NCI-H510A (cell line): ENCODE results near the gene PGR.

Experiments used
- DNase-seq: peaks from one replicate; lab custom pipeline; 2025; lab: John Stamatoyannopoulos, UW

Gene PGR

DNA sequence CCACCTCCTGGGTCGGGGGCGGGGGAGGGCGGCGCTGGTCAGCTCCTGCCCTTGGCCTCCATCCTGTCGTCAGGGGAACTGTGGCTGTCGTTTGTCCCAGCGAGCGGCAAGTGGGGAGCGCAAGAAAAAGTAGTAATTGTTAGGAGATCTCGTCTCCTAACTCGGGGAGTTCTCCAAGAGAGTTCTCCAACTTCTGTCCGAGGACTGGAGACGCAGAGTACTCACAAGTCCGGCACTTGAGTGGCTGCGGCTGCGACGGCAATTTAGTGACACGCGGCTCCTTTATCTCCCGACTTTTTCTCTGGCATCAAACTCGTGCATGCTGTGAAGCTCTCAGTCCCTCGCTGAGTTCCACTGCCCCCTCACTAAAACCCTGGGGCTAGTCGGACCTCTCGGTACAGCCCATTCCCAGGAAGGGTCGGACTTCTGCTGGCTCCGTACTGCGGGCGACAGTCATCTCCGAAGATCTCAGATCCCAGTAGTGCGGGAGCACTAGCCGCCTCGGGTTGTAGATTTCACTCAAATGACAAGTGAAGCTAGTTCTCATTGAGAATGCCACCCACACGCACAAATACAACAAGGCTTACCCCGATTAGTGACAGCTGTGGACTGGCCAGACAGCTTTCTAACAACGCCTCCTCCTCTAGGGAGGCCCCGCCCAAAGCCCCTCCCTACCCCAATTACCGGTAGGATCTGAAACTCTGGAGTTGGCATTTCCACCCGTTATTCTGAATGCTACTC is at the start of gene PGR:
Gene PGR, minus strand, starts transcription at position 611 of the 741 bp plus-strand sequence. CDS start 743 bp downstream, outside the sequence.
- no peak for DNase-seq

DNA sequence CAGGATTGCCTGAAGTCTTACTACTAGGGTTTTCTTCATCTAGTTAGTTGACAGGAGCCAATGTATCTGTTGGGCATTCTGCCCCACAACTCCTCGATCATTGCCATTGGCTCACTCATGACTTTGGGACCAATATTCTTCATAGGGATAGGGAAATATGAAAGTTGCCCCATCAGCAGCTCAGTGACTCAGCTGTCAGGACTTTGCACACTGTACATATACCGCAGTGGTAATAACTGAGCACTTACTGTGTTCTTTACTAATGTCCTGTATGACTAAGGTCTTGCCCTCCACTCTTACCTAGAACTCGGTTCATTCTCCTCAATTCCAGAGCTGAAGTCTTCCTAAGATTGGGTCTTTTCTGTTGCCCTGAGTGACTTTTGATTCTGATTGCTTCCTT is 46.8 kb upstream of the PGR start:
- no peak for DNase-seq

DNA sequence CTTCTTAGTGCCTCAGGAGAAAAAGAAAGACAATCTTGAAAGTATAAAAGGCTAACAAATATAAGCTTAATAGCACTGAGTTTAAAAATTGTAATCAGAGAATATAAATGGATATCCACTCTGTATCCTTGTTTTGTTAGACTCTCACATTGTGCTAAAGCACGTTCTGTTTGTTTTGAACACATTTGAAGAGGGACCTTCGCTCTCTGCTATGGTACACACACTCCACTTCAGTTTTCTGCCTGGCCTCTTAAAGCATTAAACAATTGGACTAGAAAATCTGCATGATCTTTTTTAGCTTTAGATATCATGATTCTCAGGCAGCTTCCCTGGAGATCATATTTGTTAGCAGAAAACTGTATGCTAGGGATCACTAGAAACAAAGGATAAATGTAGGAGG is 40.3 kb upstream of the PGR start:
- DNase-seq, result no peak

DNA sequence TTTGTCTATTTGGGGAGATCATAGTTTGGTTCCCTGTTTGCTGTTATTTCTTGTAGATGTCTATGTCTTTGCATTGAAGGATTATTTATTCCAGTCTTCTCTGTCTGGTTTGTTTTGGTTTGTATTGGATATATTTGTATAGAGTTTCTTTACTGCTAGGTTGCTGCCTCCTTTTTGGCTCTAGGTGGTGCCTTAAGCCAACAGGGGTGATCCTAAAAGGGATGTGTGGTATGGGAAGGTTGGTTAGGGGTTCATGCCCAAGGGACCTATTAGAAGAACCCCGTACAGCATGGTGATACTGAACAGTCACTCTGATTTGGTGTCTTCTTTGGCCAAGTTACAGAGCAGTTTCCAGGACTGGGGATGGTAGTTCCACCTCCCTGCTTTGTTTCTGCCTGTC is 36.4 kb upstream of the PGR start:
- no peak for DNase-seq

DNA sequence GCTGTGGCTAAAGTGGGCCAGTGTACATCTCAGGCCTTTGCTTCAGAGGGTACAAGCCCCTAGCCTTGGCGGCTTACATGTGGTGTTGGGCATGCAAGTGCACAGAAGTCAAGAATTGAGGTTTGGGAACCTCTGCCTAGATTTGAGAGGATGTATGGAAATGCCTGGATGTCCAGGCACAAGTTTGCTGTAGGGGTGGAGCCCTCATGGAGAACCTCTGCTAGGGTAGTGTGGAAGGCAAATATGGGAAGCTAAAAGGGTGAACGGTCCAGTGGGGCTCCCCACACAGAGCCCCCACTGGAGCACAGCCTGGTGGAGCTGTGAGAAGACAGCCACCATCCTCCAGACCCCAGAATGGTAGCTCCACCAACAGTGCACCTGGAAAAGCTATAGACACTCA is 28.5 kb upstream of the PGR start:
- no peak for DNase-seq

DNA sequence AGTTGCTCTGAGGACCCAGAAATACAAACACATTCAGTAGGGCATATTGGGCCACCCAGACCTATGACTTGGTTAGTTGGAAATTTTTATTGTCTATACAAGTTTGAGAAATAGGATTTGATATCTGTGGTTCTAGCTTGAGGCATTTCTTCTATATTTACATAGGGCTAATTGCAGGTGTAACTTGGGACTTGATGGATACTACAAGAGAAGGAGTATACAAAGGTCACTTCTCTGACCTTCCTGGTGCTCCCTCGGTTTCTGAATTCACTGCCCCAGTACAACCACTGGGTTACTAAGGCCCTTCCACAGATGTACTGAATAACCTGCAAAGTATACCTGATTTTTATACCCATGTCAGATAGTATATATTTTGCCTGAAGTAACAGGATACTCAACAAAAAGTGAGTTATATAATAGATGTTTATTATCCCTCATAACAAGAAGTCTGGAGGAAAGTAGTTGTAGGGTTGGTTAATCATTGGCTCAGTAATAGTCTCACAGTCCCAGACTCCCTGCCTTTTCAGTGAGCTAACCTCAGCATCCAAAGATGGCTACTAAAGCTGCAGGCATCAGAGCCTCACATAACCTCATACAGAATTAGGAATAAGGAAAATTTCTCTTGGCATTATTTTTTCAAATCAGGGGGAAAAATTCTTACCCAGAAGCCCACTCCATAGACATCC is 8.8 kb upstream of the PGR start:
- no peak for DNase-seq

DNA sequence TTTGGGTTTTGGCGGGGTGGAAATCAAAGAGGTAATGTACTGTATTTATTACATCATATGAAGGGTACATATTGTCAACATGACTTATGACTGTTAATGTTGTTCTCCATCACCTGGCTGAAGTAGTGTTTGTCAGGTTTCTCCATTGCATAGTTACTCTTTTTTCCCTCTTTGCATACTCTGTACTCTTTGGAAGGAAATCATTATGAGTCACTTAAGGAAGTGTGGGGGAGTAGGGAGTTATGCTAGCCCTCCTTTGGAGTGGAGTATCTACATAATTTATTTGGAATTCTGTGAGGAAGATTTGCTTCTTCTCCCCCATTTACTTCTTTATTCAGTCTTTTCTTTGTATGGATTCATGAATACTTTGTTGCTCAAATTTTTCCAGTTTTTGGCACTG is 3.6 kb upstream of the PGR start:
- DNase-seq, result no peak

DNA sequence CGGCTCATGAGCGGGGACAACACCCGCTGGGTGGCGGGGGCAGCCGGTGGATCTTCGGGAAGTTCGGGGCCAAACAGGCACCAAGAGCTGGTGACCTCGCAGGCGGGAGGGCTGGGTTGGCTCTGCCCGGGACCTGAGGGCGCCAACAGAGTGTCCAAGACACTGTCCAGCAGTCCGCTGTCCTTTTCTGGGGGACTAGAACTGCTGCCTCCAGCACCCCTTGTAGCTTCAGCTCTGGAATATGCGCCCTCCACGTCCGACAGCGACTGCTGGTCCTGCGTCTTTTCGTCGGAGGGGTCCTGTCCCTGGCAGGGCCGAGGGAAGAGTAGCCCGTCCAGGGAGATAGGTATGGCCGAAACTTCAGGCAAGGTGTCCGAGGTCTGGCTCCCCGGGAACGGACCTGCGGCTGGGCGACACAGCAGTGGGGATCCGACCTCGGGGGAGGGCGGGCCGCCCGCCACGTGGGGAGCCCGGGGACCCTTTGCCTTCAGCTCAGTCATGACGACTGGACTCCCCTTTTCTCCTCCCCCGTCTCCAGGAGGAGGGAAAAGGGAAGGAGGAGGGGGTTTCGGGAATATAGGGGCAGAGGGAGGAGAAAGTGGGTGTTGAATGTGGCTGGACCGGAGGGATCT is 926 bp downstream of the PGR start:
- no peak for DNase-seq

DNA sequence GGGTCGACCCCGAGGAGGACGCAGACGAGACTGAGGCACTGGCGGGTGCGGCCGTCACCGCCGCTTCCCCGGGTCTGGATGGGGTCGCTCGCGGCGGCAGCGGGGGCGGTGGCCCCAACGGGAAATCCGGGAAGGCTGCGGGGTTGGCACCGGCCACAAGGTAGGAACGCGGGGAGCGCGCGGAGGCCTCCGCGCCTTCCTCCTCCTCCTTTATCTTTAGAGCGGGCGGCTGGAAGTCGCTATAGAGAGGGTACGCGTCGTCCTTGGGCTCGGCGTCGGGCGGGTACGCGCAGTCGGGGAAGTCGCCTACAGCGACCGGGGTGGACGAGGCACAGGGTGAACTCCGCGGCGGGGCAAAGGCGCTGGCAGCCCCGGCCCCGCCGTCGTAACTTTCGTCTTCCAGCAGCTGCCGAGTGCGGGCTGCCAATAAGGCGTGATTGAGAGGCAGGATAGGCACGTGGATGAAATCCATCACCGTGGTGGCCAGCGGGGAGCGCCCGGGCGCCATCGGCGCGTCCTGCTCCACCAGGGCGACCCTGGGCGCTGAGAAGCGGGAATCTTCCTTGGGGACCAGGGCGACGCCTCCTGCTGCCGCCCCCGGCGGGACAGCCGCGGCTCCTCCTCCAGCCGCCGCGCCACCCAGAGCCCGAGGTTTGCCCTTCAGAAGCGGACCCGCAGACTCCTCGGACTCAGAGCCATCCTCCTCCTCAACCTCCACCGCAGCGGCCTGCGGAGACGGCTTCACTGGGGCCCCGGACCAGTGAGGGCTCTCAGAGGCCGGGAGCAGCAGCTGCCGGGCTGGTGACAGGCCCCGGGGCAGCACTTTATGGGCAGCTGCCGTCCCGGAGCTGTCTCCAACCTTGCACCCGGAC is 1.7 kb downstream of the PGR start:
- DNase-seq, result no peak

DNA sequence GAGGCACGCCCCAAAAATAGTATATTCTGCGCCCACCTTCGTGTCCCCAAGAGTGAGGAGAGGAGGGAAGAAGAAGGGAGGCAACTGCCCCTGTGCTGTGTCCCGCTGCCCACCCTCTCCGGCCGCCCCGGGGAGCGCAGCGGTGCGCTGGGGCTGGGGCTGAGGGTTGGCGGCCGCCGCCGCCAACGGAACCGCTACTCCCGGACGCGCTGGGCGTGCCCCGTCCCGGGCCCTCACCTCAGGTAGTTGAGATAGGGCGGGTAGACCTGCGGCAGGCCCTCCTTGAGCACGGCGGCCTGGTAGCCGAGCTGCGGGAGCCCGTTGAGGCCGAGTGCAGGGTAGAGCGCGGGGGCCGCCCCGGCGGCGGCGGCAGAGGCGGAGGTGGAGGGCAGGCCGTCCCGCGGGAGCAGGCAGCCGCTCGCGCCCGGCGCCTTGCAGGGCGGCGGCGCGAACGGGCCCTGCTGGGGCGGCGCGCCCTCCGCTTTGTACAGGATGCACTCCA is 2.4 kb downstream of the PGR start:
- DNase-seq, result no peak

DNA sequence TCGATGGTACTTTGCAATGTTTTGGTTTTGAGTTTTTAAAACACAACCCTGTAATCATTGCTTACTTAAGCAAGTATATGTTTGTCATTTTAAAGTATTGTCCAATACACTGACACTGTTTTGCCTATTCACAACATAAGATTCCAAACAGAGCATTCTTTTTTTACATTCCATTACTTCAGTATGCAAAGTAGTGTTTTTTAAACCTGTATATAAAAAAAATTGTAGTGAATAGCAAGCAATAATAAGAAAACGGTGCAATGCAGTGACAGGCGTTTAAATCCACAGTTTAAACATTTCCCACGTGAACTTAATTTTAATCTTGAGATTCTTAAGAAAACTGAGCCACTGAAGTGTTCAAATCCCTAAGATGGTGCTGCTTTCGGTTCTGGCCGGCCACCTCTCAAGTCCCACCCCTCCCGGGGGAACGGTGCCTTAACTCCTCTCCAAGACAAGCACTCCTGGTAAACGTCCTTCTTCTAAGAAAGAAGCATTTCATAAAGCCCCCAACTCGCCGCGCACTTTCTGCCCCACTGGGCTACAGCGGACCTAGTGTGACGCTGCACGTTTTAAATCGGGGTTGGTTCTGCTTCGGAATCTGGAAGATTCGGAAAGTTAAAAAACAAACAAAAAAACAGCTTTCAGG is 2.9 kb downstream of the PGR start:
- no peak for DNase-seq

DNA sequence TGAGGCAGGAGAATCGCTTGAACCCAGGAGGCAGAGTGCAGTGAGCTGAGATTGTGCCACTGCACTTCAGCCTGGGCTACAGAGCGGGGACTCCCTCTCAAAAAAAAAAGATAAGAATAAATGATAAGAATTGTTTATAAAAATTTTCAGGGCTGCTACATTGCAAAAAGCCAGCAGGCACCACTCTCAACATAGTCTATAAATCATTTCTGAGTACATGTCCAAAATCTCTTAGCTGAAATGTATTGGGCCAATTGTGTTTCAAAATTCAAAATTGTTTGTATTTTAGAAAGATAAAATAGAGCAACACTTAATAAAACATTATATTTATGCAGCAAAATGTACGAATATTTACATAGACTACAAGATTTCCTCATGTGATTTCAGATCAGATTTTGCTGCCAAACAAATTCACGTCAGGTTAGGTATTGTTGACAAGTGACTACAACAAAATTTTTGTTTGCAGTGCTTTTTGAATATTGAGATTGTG is 13.9 kb downstream of the PGR start:
- no peak for DNase-seq

DNA sequence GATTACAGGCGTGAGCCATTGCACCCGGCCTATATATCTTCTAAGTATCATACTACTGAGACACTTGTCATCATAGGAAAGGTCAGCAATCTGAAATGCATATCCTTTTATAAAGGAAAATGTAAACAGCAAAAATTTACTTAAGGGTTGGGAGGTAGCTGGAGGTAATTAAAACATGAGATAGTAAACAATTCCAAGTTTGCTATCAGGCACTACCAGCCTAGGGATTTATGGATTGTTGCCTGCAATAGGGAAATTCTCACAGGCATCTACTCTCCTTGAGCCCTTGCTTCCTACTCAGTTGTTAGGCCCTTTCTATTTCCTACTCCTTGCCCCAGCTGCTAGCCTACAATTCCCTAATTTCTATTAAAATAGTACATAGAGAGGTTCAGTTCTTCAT is 16.1 kb downstream of the PGR start:
- no peak for DNase-seq

DNA sequence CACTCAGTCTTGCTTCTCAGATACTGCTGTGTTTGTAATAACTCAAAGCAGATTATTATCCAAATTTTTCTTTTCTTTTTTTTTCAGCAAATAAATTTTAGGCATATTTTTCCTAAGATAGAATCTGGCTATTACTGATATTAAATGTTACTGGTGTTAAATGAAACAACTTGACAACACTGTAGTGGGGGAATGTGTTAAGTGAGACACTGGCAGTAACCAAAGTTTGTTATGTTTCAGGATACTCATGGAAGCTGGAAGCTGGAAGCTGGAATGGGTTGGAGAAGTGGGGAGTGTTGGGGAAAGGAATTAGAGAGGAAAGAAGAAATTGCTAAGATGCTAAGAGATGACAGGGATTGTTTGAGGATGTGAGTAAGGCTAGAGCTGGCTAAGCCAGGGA is 24.9 kb downstream of the PGR start:
- DNase-seq, result no peak

DNA sequence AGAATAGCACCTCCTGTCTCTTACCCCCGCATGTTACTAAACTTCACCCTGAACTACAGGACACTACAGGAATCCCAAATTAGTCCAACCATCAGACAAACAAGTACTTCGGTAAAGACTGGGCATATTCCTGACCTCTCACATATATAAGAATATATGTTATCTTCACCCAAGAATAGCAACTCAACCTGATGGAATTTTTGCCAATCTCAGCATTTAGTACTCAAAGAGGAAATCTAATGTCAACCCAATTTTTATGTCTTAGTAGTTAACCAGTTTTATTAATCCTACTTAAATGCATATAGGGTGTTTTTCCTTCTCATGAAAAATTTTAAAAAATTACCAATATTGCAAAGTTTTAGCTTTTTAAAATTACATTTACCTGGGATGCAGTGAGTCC is 26.2 kb downstream of the PGR start:
- DNase-seq, result no peak

DNA sequence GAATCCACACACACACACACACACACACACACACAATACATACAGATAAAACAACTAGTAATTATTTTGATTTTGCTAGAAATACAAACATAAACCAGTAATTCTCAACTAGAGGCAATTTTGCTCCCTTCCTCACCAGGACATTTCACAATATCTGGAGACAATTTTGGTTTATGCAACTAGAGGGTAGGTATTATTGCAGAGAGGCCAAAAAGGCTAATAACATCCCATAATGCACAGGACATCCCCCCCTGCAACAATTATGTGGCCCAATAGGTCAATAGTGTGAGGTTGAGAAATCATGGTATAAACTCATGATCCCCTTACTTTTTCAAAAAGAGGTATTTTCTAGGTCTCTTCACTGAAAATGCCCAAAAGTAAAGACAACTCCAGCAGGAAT is 29.0 kb downstream of the PGR start:
- no peak for DNase-seq

DNA sequence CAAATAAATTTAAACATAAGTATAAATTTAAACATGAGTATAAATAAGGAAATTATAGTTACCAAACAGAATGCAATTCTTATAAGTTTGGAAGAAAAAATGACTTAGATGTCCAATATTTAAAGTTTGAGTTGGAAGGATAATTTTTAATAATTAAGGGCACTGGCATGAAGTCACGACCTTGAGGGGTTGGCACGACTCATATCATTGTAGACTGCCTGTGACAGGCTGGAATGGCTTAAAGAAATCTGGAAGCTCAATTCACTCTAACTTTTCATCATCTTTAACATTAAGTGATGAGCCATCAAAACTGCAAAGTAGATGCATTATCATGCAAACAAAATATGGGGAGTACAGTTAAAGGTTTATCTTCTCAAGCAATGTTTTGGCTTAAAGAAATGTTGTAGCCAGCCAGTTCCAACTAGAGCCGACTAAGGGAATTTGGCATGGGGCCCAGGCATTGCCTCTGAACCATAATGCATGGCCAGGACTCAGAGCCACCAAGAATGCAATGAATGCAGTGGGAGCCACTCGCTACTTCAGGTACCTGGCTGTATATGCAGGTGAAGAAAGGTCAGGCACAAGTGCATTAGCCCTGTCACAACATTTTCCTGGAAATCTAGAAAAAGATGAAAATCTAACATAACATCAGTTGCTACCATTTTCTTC is 33.4 kb downstream of the PGR start:
- no peak for DNase-seq

DNA sequence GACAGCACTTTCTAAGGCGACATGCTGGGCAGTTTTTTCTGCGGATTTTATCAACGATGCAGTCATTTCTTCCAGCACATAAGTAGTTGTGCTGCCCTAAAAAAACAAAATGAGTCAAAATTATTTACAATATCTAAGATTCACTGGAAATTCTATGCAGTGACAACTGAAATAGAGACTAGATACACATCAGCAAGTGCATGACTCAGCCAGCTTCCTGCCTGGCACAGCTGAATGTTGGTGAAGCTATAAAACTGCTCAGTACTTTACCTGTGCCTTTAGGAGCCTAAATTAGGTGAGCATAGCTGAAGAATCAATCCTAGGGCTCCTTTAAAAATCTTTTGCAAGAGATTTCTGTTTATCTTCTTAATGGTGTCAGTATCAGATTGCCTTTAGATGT is 37.8 kb downstream of the PGR start:
- no peak for DNase-seq

DNA sequence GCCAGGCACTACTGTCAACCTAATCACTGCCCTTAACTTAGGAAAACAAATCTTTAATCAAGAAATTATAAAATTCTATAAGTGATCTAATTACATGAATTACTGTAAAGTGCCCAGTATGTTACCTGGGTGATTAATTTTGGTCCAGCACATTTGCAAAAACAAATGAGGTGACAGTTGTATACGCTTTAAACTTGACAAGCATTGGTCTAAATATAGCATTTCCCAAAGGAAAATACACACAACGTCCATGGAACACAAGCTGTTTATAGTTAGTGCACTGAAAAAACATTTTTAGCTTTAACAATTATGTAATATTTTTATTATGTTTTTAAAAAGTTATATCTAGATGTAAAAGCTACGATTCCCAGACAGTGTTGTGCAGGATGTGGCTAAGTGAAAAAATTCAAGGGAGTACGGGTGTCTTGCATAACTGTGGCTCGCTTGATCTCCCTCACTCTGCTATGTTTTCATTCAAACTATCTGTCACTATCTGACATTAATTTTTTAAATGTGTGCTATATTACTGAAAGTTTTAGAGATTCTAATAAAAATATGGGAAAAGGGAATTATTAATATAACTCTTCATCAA is 38.8 kb downstream of the PGR start:
- DNase-seq, result no peak

DNA sequence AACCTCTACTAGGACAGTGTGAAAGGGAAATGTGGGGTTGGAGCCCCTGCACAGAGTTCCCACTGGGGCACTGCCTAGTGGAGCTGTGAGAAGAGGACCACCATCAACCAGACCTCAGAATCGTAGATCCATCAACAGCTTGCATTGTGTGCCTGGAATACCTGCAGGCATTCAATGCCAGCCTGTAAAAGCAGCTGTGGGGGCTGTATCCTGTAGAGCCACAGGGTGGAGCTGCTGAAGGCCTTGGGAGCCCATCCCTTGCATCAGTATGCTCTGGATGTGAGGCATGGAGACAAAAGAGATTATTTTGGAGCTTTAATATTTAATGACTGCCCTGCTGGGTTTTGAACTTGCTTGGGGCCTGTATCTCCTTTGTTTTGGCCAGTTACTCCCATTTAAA is 46.3 kb downstream of the PGR start:
- no peak for DNase-seq

DNA sequence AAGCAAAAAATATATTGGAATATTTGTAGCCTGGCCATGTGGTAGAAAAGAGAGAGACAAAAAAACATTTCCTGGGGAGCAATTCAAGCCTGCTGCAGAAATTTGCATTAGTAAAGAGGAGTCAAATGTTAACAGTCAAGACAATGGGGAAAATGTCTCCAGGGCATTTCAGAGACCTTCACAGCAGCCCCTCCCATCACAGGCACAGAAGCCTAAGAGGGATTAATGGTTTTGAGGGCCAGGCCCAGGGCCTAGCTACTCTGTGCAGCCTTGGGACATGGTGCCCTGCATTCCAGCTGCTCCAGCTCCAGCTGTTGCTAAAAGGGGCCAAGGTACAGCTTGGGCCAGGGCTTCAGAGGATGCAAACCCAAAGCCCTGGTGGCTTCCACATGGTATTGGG is 46.8 kb downstream of the PGR start:
- no peak for DNase-seq
